Epithelial cell of proximal tubule (primary cell): Measurements from ENCODE around the gene HOXB5. TPM values are rescaled to one million over a fixed set of nuclear protein-coding genes. Genes with fewer than 3 reads are reported as not detected.

Experiments used
- DNase-seq: peaks from one replicate; pipeline ENCODE4 v3.0.0-alpha.2; 2011; ENCODE audit warnings: low read depth
- H3K4me3 ChIP-seq: 2 replicates; pipeline ENCODE4 v1.5.1; 2011; ENCODE audit warnings: low read depth, mild to moderate bottlenecking, low read length
- total RNA-seq: library from RNA; depleted of rRNA; stranded (reverse); fragments of >200 nt; gene quantifications from 2 replicates; pipeline ENCODE4 v1.2.3, GENCODE V29; 2015
- TF ChIP-seq, protein P1 (sequence below): conservative IDR thresholded peaks from 2 replicates; pipeline ENCODE4 v1.5.1; 2012; ENCODE audit warnings: low read depth, mild to moderate bottlenecking, low read length

HOXB5 gene
- total RNA-seq, 1 donor from 2014 or later = 5.5 TPM

DNA sequence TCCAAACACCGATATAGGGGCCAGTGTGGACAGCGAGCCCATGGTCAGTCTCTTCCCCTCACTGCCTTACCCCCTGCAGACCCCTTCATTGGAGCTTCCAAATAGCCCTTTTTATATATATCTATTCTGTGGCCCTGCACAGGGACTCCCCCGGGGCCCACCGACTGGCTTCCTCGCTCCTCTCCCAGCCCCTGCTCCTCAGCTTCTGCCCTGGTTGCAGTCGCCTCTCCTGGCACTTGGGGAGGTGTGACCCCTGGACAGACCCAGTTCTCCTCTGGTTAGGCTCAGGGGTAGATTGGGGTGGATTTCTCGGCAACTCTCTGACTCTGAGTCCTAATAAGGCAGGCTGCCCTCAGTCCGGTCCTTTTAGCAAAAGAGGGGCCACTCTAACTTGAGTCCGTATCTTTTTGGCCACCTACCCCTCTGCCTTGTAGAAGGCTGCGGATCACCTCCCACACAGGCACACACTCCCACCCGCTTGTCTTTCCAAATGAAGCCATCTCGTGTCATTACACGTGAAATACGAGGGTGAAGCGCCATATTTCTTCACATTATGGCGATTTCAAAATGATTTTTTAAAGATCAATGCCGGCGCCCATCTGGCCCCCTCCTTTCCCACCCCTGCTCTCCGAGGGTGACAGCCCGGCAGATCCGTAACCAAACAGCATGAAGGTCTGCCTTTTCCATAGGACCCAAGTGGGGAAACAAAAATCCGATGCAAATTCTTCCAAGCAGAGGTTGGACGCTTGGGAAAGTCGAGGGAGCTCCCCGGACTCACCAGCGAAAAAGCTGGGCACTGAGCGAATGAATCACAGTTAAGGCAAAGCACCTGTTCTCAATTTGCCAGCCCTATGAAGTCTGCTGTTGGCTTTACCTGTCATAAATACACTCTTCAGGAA, 34.3 kb upstream of the HOXB5 start:
- no peak overlapping the region for H3K4me3 ChIP-seq
- TF ChIP-seq, protein P1, sequence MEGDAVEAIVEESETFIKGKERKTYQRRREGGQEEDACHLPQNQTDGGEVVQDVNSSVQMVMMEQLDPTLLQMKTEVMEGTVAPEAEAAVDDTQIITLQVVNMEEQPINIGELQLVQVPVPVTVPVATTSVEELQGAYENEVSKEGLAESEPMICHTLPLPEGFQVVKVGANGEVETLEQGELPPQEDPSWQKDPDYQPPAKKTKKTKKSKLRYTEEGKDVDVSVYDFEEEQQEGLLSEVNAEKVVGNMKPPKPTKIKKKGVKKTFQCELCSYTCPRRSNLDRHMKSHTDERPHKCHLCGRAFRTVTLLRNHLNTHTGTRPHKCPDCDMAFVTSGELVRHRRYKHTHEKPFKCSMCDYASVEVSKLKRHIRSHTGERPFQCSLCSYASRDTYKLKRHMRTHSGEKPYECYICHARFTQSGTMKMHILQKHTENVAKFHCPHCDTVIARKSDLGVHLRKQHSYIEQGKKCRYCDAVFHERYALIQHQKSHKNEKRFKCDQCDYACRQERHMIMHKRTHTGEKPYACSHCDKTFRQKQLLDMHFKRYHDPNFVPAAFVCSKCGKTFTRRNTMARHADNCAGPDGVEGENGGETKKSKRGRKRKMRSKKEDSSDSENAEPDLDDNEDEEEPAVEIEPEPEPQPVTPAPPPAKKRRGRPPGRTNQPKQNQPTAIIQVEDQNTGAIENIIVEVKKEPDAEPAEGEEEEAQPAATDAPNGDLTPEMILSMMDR = no peak
- DNase-seq = no peak

DNA sequence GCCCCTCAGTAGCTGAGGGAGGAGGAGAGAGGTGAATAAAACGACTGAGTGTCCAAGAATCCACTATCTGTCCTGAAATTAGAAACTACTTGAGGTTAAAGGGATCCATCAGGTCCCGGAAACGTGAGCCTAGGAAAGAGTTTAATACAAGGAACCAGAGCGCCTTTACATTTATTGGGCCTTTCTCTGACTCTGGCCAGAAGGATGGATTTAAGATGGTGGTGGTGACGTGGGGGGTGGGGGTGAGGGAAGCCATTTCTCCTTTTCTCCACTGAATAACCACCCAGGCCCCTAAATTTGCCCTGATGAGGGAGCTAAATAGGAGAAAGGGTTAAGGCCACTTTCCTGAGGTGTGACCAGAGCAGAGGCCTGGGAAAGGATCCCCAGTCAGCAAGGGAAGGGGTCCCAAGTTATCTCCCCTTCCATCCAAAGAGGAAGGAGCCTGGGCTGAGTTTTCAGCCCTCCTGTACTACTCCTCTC, 33.6 kb upstream of the HOXB5 start:
- TF ChIP-seq, protein P1 = no peak
- peak overlapping the region; percentile 82 for H3K4me3 ChIP-seq
- DNase-seq = no peak

DNA sequence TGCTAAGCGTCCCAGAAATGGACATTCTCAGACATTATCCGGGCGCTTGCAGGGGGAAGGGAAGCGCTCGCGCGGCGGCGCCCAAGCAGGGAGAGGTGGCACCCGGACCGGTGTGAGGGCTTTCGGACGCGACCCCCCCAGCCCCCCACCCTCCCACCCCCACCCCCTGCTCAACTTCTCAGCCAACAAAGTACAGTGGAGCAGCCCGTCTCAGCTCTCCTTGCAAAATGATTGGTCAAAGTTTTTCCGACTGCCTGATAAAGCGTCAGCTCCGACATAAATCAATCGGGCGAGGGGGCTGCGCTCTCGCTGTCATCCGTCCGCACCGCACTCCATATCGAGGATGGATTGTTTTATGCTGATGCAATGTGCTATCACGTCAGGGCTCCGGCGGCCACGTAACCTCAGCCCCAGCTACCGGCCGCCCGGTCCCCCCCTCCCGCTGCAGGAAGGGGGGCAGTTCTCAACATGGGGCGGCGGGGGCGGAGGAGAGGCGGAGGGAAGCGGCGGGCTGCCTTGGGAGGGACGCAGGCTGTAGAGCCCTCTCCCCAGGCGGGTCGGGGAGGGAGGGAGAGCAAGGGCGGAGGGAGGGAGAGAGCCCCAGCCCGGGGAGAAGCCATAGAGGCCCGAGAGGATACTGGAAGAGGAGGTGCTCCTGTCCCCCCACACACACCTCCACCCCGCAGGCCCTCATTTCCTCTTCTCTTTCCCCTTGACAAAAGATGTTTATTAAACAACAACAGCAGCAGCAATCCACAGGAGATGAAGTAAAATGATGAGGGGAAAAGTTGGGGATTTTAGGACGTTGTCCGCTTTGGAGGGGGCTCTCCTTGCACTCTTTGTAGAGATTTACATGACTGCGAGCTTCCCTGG, 32.9 kb upstream of the HOXB5 start, which contains the start of gene HOXB9:
TSS of gene HOXB9 (minus strand) at position 114 of the 873 bp plus-strand sequence. CDS start at position 25, 89 bp downstream.
- TF ChIP-seq, protein P1 = no peak
- DNase-seq = no peak
- H3K4me3 ChIP-seq = peak within 1 kb of the TSS; percentile 82

DNA sequence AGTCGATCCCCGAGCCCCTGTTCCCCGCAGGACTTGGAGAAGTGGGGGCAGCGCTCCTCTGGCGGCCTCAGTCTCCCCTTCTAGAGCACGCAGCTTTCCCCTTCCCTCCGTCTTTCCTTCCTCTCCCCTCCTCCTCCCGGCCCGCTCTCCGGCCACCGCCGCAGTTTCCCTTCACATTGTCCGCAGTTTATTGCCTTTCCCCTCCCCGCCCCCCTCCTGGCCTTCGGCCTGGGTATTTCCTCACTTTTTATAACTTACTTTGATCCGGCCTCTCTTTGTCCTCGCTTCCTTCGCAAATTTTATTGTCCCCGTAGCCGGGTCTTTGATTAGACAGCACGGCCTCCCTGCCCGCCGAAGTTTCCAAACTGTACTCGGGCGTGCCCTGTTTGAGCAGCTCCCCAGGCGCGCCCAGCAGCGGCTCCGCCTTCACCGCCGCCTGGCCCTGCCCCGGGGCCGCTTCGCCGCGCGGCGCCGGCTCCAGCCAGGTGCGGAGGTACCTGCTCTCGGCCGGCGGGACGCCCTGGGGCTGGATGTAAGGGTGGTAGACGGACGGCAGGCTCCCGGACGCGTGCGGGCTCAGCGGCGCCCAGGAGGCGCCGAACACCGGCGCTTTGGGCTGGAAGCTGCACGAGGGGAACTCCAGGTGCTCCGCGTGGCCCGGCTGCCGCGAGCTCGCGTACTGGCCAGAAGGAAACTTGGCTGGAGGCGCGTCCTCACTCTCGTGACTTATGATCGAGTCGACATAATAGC, 32.1 kb upstream of the HOXB5 start:
- H3K4me3 ChIP-seq = peak overlapping the region; percentile 82
- DNase-seq = no peak
- TF ChIP-seq, protein P1 = no peak

DNA sequence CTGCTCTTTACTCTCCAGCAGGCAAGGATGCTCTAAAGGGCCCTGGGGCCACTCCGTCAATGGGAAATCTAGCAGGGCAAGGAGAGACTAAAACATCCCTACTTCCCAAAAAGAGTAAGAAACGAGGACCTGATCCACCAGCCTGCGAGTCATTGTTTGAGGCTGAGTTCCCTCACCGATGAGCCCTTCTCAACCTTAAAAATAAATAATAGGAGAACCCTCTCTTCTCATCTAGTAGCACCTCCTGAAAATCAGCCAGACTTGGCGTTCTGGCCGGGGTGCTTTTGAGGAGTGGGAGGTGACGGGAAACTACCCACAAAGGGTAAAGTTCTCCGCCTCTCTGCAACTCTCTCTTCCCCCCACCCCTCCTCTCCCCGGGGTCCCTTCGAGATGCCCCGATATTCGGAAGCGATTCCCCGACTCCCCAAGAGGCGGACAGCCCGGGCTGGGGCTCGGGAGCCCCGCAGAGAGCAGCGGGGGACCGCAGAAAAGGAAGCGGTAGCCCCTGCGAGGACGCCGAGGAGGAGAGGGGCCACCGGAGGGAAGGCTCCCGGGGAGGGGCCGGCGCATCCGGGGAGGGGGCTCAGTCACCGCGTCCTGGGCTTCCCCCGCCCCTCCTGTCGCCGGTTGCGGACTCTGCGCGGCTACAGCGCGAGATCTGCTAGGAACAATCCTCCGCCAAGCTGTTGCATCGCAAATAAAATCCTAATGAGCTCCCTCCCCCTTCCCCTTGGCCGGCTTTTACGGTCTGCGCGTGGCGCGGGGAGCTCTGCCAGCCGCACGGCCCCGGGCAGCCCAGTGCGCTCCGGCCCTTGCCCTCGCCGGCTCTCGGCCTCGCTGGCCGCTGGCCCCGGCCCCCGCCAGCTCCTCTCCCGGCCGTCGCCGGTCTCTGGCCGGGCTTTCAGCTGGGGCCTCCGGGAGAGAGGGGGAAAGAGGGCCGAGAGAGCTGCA, 31.2 kb upstream of the HOXB5 start:
- H3K4me3 ChIP-seq = peak overlapping the region; percentile 82
- DNase-seq = no peak
- TF ChIP-seq, protein P1 = no peak

DNA sequence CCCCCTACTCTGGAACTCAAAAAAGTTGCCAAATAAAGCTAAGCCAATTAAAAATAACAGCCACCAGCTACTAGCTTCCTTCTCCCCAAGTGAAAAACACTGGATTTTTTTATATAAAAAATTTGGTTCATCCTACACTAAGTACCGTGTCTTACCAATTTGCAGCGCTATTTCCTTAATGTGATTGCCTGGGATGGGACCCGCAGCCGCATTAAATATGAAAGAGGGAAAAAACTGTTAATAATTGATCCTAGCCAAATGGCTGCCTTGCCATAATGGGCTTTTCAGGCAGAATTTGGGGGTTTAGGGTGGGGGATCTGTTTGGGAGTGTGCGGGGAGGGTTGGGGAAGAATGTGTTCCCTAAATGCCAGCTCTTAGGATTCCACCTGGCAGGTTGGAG, 30.5 kb upstream of the HOXB5 start:
- DNase-seq = no peak
- peak overlapping the region; percentile 82 for H3K4me3 ChIP-seq
- TF ChIP-seq, protein P1 = no peak
